ENCODE data around the gene MAFF.

GRCh38 chr22:38221407-38221806 lies 19.6 kb downstream of the MAFF start:
- TF ChIP-seq, protein P1, sequence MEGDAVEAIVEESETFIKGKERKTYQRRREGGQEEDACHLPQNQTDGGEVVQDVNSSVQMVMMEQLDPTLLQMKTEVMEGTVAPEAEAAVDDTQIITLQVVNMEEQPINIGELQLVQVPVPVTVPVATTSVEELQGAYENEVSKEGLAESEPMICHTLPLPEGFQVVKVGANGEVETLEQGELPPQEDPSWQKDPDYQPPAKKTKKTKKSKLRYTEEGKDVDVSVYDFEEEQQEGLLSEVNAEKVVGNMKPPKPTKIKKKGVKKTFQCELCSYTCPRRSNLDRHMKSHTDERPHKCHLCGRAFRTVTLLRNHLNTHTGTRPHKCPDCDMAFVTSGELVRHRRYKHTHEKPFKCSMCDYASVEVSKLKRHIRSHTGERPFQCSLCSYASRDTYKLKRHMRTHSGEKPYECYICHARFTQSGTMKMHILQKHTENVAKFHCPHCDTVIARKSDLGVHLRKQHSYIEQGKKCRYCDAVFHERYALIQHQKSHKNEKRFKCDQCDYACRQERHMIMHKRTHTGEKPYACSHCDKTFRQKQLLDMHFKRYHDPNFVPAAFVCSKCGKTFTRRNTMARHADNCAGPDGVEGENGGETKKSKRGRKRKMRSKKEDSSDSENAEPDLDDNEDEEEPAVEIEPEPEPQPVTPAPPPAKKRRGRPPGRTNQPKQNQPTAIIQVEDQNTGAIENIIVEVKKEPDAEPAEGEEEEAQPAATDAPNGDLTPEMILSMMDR (IDR thresholded peaks at IDR 0.05; ENCODE audit: borderline replicate concordance, extremely low read depth, low read length, poor library complexity, severe bottlenecking), result no peak
- TF ChIP-seq EZH2 (IDR thresholded peaks at IDR 0.05; ENCODE audit: borderline replicate concordance, low read depth, low read length, severe bottlenecking), result no peak
